Fibroblast of pulmonary artery (primary cell): ENCODE data around the gene CNTNAP5.

ENCODE experiments used
- DNase-seq: peaks from one replicate; pipeline ENCODE4 v3.0.0-alpha.2; 2010; ENCODE audit warnings: low read depth
- H3K4me3 ChIP-seq: replicated peaks from 2 replicates; pipeline ENCODE4 v1.5.1; 2011; ENCODE audit warnings: low read depth, mild to moderate bottlenecking, control low read depth, low read length, moderate library complexity
- TF ChIP-seq, protein P1 (sequence below): IDR thresholded peaks from 2 replicates; pipeline ENCODE4 v1.5.1; 2011; ENCODE audit warnings: mild to moderate bottlenecking, control low read depth, low read length, inconsistent platforms; ENCODE audit errors: missing control alignments

CNTNAP5 gene

GRCh38 chr2:124286089-124286783 is 261.1 kb downstream of the CNTNAP5 start:
- DNase-seq, result peak; percentile 50
- TF ChIP-seq, protein P1, sequence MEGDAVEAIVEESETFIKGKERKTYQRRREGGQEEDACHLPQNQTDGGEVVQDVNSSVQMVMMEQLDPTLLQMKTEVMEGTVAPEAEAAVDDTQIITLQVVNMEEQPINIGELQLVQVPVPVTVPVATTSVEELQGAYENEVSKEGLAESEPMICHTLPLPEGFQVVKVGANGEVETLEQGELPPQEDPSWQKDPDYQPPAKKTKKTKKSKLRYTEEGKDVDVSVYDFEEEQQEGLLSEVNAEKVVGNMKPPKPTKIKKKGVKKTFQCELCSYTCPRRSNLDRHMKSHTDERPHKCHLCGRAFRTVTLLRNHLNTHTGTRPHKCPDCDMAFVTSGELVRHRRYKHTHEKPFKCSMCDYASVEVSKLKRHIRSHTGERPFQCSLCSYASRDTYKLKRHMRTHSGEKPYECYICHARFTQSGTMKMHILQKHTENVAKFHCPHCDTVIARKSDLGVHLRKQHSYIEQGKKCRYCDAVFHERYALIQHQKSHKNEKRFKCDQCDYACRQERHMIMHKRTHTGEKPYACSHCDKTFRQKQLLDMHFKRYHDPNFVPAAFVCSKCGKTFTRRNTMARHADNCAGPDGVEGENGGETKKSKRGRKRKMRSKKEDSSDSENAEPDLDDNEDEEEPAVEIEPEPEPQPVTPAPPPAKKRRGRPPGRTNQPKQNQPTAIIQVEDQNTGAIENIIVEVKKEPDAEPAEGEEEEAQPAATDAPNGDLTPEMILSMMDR, result no peak
- H3K4me3 ChIP-seq, result no peak overlapping the region

GRCh38 chr2:124289060-124289459 is 264.0 kb downstream of the CNTNAP5 start:
- DNase-seq, result no peak
- no peak overlapping the region for H3K4me3 ChIP-seq
- TF ChIP-seq, protein P1, result no peak

DNA sequence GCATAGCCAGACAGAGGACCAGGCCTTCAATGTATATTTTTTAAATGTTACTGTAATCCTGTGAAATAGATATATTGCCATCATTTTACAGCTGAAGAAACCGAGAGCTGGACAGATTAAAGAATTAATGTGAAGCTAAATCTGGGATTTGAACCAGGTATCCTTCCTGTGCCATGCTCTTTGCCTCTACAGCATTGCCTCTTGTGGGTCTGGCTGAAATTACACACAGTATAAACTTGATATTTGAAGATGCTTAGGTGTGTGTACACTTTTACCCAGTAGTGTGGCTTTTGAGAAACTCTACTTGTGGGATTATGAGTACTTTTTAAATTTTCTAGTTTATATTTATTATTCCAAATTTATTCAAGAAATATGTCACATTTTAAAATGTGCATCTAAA is 264.5 kb downstream of the CNTNAP5 start:
- no peak overlapping the region for H3K4me3 ChIP-seq
- DNase-seq, result no peak
- TF ChIP-seq, protein P1, result peak; percentile 4

DNA sequence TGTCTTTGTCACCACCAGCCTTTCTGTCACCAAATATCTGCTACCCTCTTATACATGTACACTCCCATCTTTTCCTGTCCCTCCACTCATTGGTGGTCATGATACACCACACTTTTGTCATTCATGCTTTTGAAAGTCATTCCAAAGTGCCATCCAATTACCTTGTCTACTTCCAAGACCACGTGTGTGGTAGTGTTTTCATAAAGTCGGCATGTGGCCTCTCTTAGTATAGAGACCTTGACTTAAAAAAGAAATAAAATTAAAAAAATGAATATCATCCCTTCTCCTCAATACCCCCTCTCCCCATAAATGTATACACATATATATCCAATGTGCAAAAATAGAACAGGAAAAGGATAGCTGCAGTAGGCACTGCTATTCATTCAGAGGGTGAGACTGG is 271.4 kb downstream of the CNTNAP5 start:
- H3K4me3 ChIP-seq, result no peak overlapping the region
- TF ChIP-seq, protein P1, result no peak
- DNase-seq, result no peak

- no peak overlapping the region for H3K4me3 ChIP-seq
- TF ChIP-seq, protein P1, result no peak
Measured at GRCh38 chr2:124301915-124302314, 276.8 kb downstream of the CNTNAP5 start.

GRCh38 chr2:124308319-124309062 is 283.4 kb downstream of the CNTNAP5 start:
- no peak overlapping the region for H3K4me3 ChIP-seq
- no peak for DNase-seq
- TF ChIP-seq, protein P1, result no peak

More at GRCh38 chr2:124301915-124302314, 276.8 kb downstream of the CNTNAP5 start:
- no peak for DNase-seq
